CD4-positive, alpha-beta T cell treated with Interleukin-4 for 4 hours (primary cell): ENCODE results near the gene MARK3.
"Not testable (repeated sequence)": the region's sequence is repeated elsewhere in the genome, so short reads cannot be mapped to it uniquely, and the experiment has no call there.

Experiments
- DNase-seq: peaks from one replicate; pipeline ENCODE4 v3.0.0-alpha.2; 2020

MARK3 gene

DNA sequence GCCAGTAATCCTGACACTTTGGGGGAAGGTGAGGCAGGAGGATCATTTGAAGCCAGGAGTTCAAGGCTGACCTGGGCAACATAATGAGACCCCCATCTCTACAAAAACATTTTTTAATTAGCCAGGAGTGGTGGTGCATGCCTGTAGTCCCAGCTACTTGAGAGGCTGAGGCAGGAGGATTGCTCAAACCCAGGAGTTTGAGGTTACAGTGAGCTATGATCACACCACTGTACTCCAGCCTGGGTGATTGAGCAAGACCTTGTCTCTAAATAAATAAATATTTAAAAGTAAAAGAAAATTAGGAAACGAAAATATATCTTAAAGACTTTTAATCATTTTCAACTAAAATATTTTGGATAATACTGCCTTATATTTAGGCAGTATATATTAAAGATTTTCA, 111.6 kb downstream of the MARK3 start:
- no peak for DNase-seq

DNA sequence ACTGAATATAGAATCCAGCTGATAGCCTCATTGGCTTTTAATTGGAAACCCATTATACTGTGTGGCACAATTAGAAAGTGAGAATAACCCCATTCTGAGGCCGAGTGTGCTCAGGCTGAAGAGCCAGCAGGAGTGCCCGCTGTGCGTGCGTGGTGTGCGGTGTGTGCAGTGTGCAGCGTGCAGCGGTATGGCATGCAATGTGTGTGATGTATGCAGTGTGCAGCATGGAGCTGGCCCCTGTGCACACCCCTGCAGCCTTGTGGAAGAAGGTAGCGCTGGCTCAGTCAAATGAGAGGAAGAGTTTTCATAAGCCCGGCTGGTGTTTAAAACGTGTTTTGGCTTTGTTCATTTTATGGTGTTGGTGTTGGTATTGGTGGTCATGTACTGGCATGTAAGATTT, 114.5 kb downstream of the MARK3 start:
- no peak for DNase-seq

DNA sequence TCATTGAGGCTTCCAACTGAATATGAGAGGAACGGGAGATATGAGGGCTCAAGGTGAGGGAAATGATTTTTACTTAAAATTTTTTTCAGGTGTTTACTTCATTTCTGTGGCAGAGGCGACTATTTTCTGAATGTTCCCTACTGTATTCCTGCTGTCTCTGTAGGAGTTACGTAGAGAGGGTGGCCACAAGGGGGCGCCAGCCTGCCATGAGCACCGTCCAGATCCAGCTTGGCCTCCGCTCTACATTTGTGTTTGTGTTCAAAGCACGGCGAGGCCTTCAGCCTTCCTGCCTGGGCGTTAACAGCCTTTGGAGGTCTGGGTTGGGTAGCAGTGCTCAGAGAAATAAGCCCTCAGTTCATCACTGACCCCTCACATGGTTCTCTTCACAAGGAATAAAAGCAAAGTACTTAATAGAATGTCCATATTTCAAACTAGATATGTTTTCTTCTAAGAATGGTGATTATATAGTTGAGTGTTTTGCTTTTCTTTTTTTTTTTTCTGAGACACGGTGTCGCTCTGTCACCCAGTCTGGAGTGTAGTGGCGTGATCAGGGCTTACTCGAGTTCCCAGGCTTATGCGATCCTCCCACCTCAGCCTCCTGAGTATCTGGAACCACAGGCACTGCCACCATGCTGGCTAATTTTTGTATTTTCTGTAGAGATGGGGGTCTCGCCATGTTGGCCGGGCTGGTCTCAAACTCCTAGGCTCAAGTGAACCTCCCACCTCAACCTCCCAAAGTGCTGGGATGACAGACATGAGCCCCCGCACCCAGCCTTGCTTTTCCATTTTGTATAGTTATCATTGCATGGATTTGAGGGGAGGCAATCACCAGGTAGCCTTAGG, 115.2 kb downstream of the MARK3 start:
- DNase-seq, result peak; percentile 63

DNA sequence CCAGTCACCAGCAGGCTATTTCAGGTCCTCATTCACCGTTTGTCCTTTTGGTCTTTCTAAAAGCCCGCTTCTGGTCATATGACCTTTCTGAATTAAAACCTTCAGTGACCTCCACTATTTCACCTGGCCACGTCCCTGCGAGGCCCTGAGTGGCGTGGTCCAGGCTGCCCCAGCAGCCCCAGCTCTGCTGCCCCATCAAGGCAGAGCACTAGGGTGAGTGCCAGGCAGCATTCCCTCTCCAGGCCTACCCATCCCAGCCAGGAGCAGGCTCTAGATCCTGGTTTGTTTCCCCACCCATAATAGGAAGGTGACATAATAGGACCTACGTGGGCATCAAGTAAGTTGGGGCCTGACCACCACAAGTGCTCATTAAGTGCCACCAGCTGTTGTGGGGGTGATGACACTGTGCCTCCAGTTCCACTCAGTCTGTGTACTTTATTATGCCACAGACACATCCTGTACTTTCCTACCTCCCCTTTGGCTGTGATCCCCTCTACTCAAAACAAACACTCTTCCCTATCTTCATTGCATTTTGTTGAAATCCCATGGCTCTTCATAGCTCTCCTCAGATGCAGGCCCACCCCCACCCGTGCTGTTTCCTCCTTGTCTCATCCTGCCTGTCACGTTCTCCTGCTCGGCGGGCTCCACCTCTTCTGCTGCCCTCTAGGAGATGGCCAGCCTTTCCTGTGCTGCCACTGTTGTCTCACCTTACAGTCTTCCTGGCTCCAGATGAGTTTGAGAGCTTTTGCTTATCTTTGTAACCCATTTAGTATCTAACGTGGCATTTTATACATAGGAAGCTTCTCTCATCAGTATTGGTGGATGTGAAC, 116.0 kb downstream of the MARK3 start:
- DNase-seq, result no peak

DNA sequence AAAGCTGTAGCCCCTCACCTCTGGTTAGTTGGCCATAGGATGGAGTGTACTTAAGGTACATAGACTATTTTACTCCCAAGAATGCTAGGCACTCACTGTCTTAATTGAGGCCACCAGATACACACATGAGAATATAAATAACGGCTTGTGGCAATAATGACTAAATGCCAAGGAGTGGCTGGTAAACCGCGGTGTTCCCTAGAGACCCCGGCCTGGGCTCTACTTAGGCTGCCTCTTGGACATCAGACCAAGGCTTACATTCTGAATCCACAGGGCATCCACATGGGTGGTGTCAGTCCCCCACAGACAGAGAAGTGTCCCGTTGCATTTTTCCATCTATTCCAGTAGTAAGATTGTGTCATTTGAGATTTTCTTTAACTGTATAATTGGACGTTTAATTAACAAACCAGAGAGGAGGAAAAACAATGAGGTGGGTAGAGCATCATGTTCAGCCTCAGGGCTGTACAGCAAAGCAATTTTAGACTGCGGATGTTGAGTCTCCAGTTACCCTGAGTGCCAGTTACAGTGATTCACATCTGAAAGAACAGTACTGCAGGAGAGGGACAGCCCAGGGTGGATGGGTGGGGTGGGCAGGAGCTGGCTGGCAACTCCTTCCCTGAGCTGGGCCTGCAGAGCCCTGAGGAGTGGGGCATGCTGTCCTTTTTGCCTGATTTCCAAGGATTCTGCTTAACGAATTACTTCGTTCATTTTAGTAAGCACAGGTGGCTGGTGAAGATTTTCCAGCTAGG, 116.9 kb downstream of the MARK3 start:
- DNase-seq, result no peak

DNA sequence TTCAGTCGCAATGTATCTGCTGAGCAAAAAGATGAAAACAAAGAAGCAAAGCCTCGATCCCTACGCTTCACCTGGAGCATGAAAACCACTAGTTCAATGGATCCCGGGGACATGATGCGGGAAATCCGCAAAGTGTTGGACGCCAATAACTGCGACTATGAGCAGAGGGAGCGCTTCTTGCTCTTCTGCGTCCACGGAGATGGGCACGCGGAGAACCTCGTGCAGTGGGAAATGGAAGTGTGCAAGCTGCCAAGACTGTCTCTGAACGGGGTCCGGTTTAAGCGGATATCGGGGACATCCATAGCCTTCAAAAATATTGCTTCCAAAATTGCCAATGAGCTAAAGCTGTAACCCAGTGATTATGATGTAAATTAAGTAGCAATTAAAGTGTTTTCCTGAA, 117.7 kb downstream of the MARK3 start:
- no peak for DNase-seq

DNA sequence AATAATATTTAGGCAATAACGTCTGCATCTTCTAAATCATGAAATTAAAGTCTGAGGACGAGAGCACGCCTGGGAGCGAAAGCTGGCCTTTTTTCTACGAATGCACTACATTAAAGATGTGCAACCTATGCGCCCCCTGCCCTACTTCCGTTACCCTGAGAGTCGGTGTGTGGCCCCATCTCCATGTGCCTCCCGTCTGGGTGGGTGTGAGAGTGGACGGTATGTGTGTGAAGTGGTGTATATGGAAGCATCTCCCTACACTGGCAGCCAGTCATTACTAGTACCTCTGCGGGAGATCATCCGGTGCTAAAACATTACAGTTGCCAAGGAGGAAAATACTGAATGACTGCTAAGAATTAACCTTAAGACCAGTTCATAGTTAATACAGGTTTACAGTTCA, 118.1 kb downstream of the MARK3 start:
- no peak for DNase-seq

DNA sequence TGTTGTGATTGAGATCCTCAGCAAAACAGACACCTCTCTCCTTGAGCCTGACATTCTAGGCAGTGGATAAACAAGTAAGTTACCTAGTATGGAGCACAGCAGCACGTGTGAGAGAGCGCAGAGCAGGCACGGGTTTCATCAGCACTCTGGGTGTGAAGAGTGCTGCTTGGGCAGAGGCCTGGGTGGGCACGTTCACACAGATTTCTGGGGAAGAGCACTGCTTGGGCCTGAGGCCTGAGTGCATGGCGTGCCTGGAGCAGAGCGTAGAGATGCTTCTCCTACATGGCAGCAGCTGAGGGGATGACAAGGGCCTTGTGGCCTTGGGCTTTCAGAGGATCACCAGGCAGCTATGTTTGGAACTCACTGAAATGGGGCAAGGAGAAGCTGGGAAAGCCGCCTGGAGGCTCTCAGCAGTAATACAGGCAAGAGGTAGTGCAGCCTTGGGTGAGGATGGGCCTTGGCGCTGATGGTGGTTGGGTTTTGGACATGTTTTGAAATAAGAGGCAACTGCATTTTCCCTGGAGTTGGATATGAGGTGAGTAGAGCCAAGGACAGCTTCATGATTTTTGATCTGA, 119.9 kb downstream of the MARK3 start:
- DNase-seq, result no peak

DNA sequence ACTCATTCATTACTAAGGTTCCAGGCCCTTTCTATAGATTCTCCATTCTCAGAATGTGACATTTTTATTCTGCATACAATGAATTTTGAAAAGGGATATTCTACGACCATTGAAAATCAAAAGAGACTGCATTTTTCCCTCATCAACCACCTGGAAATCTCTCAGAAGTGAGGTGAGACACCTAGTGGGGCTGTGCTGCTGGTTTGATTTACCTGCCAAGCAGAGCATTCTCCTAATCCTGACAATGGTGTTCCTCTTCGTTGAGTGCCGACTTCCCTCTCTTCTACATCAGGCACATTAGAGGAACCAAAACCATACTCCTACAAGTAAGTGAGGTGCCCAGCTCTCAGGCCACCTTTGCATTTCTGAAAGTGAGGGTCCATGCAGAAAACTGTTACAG, 122.5 kb downstream of the MARK3 start:
- DNase-seq, result no peak

DNA sequence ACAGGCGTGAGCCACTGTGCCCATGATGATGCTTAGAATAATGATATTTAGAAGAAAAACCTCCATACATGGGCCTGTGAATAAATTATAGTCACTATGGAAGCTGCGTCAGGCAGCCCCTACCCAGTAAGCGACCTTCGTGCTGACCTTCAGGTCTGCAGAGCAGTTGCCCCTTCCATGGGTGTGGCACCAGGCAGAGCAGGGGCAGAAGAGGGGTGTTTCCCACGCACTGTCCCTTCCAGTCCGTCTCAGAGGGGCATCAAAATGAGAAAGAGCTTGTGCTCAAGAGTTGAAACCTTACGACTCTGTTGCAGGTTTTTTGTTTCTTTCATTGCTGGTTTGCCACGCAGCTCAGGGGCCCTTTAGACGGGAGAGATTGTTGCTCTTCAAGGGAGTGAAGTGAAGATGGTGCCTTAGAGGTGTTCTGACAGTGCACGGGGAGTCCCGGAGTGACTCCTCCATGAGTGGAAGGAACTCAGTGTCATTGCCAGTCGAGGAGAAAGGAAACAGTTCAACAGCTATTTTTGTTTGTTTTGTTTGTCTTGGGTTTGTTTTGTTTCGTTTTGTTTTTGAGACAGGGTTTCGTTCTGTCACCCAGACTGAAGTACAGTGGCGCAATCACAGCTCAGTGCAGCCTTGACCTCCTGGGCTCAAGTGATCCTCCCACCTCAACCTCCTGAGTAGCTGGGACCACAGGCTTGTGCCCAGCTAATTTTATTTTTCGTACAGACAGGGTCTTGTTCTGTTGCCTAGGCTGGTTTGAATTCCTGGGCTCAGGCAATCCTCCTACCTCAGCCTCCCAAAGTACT, 123.5 kb downstream of the MARK3 start:
- no peak for DNase-seq

DNA sequence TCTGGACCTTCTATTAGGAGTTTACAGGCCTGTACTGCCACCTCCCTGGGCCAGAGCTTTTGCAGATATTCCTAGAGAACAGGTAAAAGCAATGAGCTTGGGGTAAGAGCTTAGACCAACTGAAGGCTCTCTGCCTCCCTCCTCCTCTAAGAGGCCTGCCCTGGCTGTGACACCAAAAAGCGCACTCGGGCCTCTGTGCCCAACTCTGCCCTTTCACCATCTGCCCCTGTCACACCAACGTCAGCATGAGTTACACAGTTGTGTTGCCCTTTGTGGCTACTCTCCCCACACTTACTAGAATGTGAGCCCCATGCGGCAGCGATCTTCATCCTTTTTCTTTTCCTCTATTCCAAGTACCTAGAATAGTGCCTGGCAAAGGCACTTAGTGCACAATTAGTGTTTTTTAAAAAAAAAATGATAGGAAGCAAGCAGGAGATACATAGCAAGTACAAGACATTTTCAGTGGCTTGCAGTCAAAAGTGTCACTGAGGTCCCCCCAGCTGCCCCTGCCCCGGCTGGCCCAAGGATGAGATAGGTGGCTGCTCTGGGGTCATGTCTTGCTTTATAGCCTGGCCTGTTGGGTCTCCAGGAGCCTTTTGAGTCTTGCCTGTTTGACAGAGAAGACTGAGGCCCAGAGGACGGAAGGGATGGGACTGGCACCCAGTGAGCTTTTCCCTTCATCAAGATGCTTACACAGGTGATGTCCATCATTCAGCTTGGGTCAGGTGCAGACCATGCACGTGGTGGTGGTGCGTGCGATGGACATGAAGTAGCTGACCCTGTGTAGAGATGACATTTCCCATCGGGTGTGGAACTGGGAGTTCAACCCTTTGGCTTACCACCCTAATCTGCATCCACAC, 124.9 kb downstream of the MARK3 start:
- DNase-seq, result no peak

DNA sequence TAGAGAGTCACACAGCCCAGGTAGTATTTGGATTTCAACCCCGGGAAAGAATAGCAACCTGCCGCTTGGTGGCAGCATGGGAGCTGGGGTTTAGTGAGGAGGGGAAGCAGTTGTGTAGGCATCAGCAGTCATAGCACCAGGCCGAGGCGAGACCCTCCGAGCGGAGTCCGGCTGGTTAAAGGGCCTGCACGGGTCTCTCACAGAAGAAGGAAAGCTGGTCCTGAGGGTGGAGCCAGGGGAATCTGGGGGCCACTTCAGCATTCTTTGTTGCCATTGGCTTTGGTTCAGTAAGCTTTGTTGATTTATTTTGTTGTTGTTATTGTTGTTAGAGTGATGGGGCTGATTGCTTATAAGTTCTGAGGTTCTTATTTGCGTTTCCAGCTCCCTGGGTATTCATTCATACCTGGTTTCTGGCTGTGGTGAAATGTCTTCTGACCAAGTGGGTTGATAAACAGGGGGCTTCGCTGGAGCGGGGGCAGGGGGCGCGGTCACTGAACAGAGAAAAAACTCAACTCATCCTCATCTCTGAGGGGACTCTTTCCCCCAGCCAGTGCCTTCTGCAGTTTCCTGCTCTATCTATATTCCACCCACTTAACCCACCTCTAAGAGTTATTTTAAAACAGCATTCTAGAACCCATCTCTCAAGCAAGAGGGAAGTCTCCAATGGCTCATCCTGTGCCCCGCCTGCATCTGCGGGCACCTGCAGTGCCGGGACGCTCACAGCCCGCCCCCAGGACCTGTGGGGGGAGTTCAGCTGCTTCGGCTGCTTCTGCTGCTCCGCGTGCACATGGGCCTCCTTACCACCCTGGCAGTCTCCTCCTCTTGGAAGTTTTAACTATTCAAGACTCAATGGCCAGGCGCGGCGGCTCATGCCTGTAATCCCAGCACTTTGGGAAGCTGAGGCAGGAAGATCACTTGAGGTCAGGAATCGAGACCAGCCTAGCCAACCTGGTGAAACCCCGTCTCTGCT, 125.8 kb downstream of the MARK3 start:
- no peak for DNase-seq

DNA sequence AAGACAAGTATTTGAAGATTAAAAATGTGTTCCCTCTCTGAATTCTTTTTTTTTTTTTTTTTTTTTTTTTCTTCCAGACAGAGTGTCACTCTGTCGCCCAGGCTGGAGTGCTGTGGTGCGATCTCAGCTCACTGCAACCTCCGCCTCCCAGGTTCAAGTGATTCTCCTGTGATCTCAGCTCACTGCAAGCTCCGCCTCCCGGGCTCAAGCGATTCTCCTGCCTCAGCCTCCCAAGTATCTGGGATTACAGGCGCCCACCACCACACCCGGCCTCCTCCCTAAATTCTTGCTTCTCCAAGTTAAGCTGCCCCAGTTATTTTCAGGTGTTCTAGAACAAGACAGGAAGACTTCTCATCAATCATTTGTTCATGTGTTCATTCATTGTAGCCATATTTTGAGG, 127.0 kb downstream of the MARK3 start:
- DNase-seq, result not testable (repeated sequence)

DNA sequence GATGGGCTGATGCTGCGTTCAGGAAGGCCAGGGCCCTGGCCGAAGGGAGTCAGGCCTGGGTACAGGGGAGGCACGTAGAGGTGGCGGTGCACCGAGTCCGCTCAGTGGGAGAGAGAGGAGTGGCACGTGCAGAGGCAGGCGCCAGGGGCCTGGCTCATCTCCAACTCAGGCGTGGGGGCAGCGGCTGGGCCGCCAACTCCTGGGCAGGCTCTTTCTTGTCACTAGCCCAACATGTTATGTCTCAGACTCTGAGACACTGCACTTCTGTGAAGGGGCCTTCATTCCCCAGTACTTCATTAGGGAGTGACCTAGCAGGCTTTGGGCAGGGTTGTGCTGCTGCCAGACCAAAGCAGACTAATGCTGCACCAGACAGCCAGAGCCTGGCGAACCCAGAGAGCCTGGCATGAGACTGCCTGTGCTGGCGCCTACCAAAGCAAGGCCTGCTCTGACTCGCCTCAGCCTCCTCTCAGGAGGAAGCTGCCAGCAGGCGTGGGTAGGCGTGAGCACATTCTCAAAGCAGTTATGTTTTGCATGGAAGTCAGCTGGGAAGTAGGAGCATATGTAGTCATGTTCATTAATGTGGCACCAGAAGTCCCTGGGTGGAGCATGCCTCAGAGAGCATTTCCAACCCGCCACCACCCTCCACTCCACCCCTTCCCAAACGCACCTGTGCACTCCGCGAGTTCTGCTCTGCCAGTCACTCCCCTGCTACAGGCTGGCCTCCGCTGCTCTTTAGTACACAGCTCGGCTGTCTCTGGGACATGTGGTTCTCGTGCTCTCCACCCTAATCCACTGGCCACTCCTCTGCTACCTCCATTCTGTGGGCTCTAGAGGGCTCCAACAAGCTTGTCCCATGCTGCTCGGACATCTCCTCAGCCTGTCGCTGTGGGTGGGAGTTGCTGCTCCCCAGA, 127.7 kb downstream of the MARK3 start:
- no peak for DNase-seq

DNA sequence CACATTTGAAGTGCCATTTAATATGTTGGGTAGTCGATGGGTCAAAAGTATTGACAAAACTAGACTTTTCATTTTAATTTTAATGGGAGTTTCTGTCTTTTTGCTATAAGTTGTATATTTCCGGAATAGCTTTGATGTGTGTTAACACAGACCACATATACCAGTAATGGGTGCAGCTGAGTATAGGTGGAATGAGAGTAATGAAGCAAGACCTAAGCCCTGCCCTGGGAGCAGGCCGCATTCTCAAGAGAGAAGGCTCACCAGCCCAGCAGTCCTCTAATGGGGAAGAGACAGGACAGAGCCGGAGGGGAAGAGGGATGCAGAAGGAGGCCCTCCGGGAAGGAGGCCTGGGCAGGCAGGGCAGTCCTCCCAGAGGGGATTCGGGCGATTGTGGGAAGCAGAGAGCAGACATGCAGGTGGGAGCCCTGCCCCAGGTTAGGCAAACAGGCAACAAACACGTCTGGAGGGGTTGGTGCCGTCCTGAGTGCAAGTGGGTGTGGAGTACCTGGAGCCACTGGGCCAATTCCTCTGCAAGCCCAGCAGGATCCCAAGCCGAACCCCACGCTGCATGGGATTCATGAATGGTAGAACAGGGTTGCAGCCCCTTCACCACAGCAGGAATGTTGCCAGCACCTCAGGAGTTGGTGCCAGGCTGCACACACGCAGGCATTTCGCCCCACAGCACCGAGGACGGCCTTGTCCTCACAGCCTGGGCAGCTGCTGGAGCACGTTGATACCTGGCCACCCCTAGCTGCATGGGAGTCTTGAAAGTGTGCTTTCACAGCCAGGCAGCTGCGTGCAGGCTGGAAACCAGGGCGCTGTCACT, 129.6 kb downstream of the MARK3 start:
- no peak for DNase-seq

DNA sequence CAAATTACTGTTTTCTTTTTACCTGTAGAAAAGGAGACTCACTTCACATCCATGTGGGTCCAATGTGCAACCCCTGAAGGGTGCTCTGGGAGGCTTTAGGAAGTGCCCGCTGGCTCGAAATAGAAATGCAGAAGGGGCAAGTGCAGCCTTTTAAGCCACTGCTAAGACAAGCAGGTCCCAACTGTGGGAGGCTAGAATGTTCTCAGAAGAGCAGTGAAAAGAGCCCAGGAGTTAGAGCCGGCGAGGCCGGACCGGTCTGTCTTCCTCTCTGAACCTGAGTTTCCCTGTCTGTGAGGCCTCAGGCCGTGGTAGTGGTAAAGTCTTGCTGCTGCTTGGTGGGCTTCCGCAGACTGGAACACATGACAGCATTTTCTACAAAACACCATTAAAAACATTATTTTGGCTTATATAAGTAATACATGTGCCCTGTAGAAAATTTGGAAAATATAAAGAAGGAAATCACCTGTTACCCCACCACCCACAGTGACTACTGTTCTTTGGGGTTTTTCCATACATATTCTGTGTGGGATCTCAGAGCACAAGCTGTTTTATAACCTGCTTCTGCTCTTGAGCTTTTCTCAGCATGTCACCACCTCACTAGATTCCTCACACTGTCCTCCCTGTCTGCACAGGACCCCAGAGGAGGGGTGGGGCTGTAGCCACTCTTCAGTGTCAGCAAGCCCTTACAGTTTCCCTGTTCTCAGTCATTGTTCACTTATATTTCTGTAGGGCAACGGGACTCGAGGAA, 131.4 kb downstream of the MARK3 start:
- no peak for DNase-seq

DNA sequence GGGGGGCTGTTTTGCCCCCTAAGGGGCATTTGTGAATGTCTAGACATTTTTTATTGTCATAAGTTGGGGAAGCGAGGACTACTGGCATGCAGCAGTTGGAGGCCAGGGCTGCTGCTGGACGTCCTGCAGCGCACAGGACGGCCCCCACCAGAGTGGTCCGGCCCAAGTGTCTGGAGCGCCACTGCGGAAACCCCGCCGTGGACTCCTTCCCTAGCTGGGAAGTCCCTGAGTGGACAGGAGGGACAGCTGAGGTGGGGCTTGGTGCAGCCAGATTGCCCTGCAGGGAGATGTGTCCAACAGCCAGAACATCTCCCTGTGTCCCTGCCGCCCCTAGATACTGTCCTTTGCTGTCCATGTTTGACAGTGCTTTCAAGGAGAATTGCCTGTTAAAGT, 132.0 kb downstream of the MARK3 start:
- DNase-seq, result no peak
